Fibroblast of upper back skin (primary cell): ENCODE measurements around the gene CALR3.
"Not testable (repeated sequence)": the region's sequence is repeated elsewhere in the genome, so short reads cannot be mapped to it uniquely, and the experiment has no call there.

Experiments
- DNase-seq: peaks from one replicate; pipeline ENCODE4 v3.0.0-alpha.2; 2013

The CALR3 gene

GRCh38 chr19:16524991-16525734, 29.2 kb upstream of the CALR3 start:
- DNase-seq: no peak

GRCh38 chr19:16522559-16523377, 26.8 kb upstream of the CALR3 start:
- no peak for DNase-seq

GRCh38 chr19:16521715-16522289, 25.8 kb upstream of the CALR3 start:
- DNase-seq: no peak

GRCh38 chr19:16520986-16521624, 25.1 kb upstream of the CALR3 start:
- DNase-seq: no peak

- DNase-seq: no peak
Measured at GRCh38 chr19:16520074-16520973, 24.4 kb upstream of the CALR3 start.

GRCh38 chr19:16519230-16519687, 23.3 kb upstream of the CALR3 start:
- DNase-seq: no peak

GRCh38 chr19:16518483-16519229, 22.7 kb upstream of the CALR3 start:
- no peak for DNase-seq

GRCh38 chr19:16518061-16518460, 22.1 kb upstream of the CALR3 start:
- no peak for DNase-seq

GRCh38 chr19:16516923-16517610, 21.1 kb upstream of the CALR3 start:
- no peak for DNase-seq

GRCh38 chr19:16516381-16516780, 20.4 kb upstream of the CALR3 start:
- DNase-seq: no peak

- no peak for DNase-seq
Measured at GRCh38 chr19:16514383-16515019, 18.5 kb upstream of the CALR3 start.

- DNase-seq: not testable (repeated sequence)
Measured at GRCh38 chr19:16512611-16513010, 16.6 kb upstream of the CALR3 start.

GRCh38 chr19:16509141-16510061, 13.4 kb upstream of the CALR3 start:
- DNase-seq: no peak

GRCh38 chr19:16508546-16508945, 12.6 kb upstream of the CALR3 start:
- no peak for DNase-seq

GRCh38 chr19:16506961-16507360, 11.0 kb upstream of the CALR3 start:
- DNase-seq: no peak

- DNase-seq: not testable (repeated sequence)
Measured at GRCh38 chr19:16506161-16506560, 10.2 kb upstream of the CALR3 start.

- DNase-seq: no peak
Measured at GRCh38 chr19:16504271-16504670, 8.3 kb upstream of the CALR3 start.

GRCh38 chr19:16497837-16498236, 1.9 kb upstream of the CALR3 start:
- DNase-seq: no peak

GRCh38 chr19:16497042-16497441, 1.1 kb upstream of the CALR3 start:
- DNase-seq: no peak
